ENCODE measurements around the gene AK1.
A peak's percentile ranks its signal among the peaks of the same experiment; 100 is the strongest.

The AK1 gene

DNA sequence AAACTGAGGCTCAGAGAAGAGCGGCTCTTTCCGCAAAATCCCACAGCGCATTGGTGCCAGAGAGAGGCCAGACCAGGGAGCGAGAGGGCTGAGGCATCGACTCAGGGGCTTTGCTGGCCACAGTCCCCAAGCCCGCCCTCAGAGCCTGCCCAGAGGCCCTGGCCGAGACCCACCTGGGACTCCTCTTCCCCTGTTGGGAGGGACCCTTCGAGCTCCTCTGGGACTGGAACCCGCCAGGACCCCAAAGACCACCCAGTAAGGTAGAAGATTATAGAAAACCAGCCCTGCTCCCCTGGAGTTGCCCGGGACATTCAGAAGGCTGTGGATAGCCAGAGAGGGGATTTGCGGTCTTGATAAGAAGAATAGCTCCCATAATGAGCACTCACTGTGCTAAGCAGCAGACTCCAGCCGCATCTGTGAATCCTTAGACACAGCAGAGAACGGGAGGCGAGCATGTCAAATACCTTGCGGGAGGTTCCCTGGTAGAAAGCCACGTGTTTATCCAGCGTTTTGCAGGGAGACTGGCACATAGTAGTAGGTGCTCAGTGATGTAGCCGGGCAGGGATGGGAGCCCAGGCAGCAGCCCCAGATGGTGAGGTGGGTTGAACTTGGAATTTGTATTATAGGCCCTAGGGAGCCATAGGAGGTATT, 651 bp upstream of the AK1 start:
- H2BK5ac ChIP-seq (ENCODE audit: low read length) = no peak overlapping the region
- H3K36me3 ChIP-seq (ENCODE audit: control insufficient read depth, insufficient read depth, low read length) = no peaks in the 10 kb centered on the region
- H3K4me3 ChIP-seq (ENCODE audit: low read length) = peak overlapping the region; percentile 62
- H3K4me1 ChIP-seq (ENCODE audit: control insufficient read depth, low read depth, low read length) = no peaks in the 10 kb centered on the region
- H3K4me2 ChIP-seq (ENCODE audit: low read length) = peak overlapping the region; percentile 93
- H3K4ac ChIP-seq (ENCODE audit: low read depth, low read length) = no peak overlapping the region
- peak overlapping the region; percentile 92 for H3K9ac ChIP-seq (ENCODE audit: low read length)
- peak overlapping the region; percentile 58 for H4K8ac ChIP-seq (ENCODE audit: low read depth, low read length)
- H3K56ac ChIP-seq (ENCODE audit: low read length) = peak overlapping the region; percentile 95
- H3K18ac ChIP-seq (ENCODE audit: low read length) = peak overlapping the region; percentile 19
- H3K27me3 ChIP-seq (ENCODE audit: insufficient read depth, low read length, poor library complexity) = no peaks in the 10 kb centered on the region
- H2AK5ac ChIP-seq (ENCODE audit: low read length) = no peak overlapping the region
- H2BK120ac ChIP-seq (ENCODE audit: low read depth, low read length) = no peak overlapping the region
- peak; percentile 56 for DNase-seq
- H3K23ac ChIP-seq (ENCODE audit: low read length) = peak overlapping the region; percentile 99
- no peaks in the 10 kb centered on the region for H3K79me2 ChIP-seq (ENCODE audit: control insufficient read depth, insufficient read depth, low read length)
- peak overlapping the region; percentile 56 for H4K5ac ChIP-seq (ENCODE audit: low read length)
- no peak overlapping the region for H3K27ac ChIP-seq (ENCODE audit: low read depth, low read length)
- H2BK15ac ChIP-seq (replicated peaks; ENCODE audit: low read depth) = no peak overlapping the region
- no CpG with 5 or more reads among the region's 18 CpGs for WGBS (ENCODE audit: extremely low coverage, insufficient coverage, low lambda C conversion rate)
- H3K79me1 ChIP-seq (ENCODE audit: low read length) = no peaks in the 10 kb centered on the region

DNA sequence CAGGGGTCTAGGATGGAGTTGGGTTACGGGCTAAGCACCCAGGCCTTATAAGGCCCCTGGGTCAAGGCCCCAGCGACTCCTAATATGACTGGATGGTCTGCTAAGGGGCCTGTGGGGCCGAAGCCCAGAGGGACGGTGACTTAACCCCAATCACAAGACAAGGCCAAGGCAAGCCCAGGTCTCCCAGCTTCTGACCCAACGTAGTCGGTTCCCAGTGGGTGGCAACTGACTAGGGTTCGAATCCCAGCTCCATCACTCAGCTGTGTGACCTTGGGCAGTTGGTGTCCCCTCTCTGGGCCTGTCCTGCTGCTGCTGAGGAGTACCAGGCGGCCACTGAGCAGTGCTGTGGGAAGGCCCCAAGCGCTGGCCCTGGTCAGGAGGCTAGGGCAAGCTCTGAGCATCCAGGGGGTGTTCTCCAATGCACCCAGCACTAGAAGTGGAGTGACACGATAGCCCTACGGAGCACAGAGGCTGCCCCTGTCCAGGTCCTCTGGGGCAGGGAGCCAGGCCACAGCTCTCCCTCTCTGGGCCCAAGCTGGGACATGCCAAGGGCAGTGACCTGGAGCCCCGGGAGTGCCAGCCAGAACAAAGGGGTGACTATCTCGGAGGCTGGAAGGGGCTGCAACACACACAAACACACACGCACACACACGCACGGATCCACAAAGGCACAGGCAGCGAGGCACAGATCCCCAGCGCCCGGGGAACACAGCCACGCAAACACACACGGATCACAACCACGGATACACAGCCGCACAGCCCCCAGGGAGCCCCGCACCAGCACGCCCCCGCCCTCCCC, 512 bp downstream of the AK1 start:
- no peaks in the 10 kb centered on the region for H3K79me1 ChIP-seq (ENCODE audit: low read length)
- H3K4me3 ChIP-seq (ENCODE audit: low read length) = peak overlapping the region; percentile 26
- no peaks in the 10 kb centered on the region for H3K36me3 ChIP-seq (ENCODE audit: control insufficient read depth, insufficient read depth, low read length)
- peak overlapping the region; percentile 87 for H3K9ac ChIP-seq (ENCODE audit: low read length)
- H3K27ac ChIP-seq (ENCODE audit: low read depth, low read length) = no peak overlapping the region
- no peak for DNase-seq
- peak overlapping the region; percentile 98 for H3K23ac ChIP-seq (ENCODE audit: low read length)
- H2AK5ac ChIP-seq (ENCODE audit: low read length) = peak overlapping the region; percentile 38
- peak overlapping the region; percentile 78 for H3K4me2 ChIP-seq (ENCODE audit: low read length)
- H3K27me3 ChIP-seq (ENCODE audit: insufficient read depth, low read length, poor library complexity) = no peaks in the 10 kb centered on the region
- peak overlapping the region; percentile 54 for H3K18ac ChIP-seq (ENCODE audit: low read length)
- H2BK120ac ChIP-seq (ENCODE audit: low read depth, low read length) = no peak overlapping the region
- H3K79me2 ChIP-seq (ENCODE audit: control insufficient read depth, insufficient read depth, low read length) = no peaks in the 10 kb centered on the region
- no peaks in the 10 kb centered on the region for H3K4me1 ChIP-seq (ENCODE audit: control insufficient read depth, low read depth, low read length)
- H4K5ac ChIP-seq (ENCODE audit: low read length) = no peak overlapping the region
- H2BK5ac ChIP-seq (ENCODE audit: low read length) = no peak overlapping the region
- no peak overlapping the region for H2BK15ac ChIP-seq (replicated peaks; ENCODE audit: low read depth)
- no CpG with 5 or more reads among the region's 26 CpGs for WGBS (ENCODE audit: extremely low coverage, insufficient coverage, low lambda C conversion rate)
- no peak overlapping the region for H3K4ac ChIP-seq (ENCODE audit: low read depth, low read length)
- H4K8ac ChIP-seq (ENCODE audit: low read depth, low read length) = peak overlapping the region; percentile 0
- peak overlapping the region; percentile 95 for H3K56ac ChIP-seq (ENCODE audit: low read length)

DNA sequence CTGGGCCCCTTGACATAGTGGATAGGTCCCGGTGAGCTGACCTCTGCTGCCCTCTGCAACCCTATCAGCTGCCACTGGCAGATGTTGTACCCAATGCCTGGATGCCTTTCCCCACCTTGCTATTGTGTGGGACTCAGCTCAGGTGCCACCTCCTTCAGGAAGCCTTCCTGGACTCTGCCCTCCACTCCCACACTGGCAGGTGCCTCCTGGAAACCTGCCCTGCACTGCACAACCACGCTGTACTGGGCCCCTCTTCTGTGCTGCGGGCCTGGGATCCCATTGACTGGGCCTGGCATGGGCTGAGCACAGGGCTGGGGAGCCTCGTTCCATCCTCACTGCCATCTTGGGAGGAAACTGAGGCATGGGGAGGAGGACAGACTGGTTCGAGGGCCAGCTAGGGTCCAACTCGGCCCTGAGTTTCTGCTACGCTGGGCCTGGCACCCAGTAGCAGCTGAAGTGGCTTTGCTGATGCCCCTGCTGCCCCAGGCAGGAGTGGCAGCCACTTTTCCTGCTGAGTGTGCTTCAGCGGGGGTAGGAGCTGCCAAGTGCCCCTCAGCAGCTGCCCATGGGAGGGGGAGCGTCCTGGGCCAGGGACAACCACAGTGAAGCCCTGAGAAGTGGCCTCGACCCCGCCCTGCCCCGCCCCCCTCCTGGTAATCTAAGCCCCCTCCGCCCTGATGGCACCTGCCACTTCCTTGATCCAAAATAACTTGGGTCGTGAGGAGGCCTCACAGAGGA, 1.3 kb downstream of the AK1 start:
- H2BK15ac ChIP-seq (replicated peaks; ENCODE audit: low read depth) = no peak overlapping the region

DNA sequence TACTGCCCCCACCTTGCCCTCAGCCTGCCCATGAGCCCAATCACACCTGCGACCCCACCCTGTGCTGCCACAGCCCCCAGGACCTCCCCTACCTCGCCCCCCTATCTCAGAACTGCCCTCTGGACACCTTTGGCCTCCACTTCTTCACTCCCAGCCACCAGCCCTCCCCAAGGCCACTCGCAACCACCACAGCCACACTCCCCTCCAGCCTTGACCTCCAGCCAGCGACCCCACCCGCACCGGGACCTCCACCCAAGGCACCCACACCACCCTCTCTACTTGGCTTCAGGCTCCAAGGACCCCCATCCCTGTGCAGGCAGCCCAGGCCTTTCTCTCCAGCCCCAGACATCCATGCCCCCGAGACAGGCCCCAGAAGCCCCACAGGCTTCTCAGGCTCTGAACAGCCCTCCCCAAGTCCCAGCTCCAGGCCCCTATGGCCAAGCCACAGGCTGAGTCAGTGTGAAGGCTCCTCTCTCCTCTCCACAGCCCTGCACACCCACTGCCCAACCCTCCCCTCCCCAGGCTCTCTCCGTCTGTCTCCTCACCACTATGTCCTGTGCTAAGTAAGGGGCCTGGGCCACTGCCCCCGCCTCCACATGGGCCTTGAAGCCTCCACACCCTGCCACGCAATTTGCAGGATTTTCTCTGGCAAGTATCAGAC, 2.0 kb downstream of the AK1 start:
- Histone ChIP-seq H3K18ac (ENCODE audit: low read length) (no peak overlapping the region), H2BK120ac (ENCODE audit: low read depth, low read length) (no peak overlapping the region), H4K5ac (ENCODE audit: low read length) (no peak overlapping the region), H3K4me2 (ENCODE audit: low read length) (no peak overlapping the region), H3K4ac (ENCODE audit: low read depth, low read length) (no peak overlapping the region), H3K79me2 (ENCODE audit: control insufficient read depth, insufficient read depth, low read length) (no peaks in the 10 kb centered on the region), H2BK5ac (ENCODE audit: low read length) (no peak overlapping the region), H3K79me1 (ENCODE audit: low read length) (no peaks in the 10 kb centered on the region), H3K9ac (ENCODE audit: low read length) (no peak overlapping the region), H3K36me3 (ENCODE audit: control insufficient read depth, insufficient read depth, low read length) (peaks cover 2% of the 10 kb centered on the region), H3K4me1 (ENCODE audit: control insufficient read depth, low read depth, low read length) (no peaks in the 10 kb centered on the region), H3K4me3 (ENCODE audit: low read length) (no peak overlapping the region), H3K27ac (ENCODE audit: low read depth, low read length) (no peak overlapping the region), H2AK5ac (ENCODE audit: low read length) (no peak overlapping the region), H3K23ac (ENCODE audit: low read length) (no peak overlapping the region), H2BK15ac (replicated peaks; ENCODE audit: low read depth) (no peak overlapping the region), H3K56ac (ENCODE audit: low read length) (peak overlapping the region; percentile 15), H4K8ac (ENCODE audit: low read depth, low read length) (no peak overlapping the region), H3K27me3 (ENCODE audit: insufficient read depth, low read length, poor library complexity) (no peaks in the 10 kb centered on the region)
- no CpG with 5 or more reads among the region's 10 CpGs for WGBS (ENCODE audit: extremely low coverage, insufficient coverage, low lambda C conversion rate)
- DNase-seq = no peak

More for the DNA sequence above, 1.3 kb downstream of the AK1 start:
- no peak overlapping the region for H2AK5ac ChIP-seq (ENCODE audit: low read length)
- no peak overlapping the region for H2BK120ac ChIP-seq (ENCODE audit: low read depth, low read length)
- H2BK5ac ChIP-seq (ENCODE audit: low read length) = no peak overlapping the region
- H3K56ac ChIP-seq (ENCODE audit: low read length) = no peak overlapping the region
- H3K4me2 ChIP-seq (ENCODE audit: low read length) = no peak overlapping the region
- H3K36me3 ChIP-seq (ENCODE audit: control insufficient read depth, insufficient read depth, low read length) = no peaks in the 10 kb centered on the region
- H3K27me3 ChIP-seq (ENCODE audit: insufficient read depth, low read length, poor library complexity) = no peaks in the 10 kb centered on the region
- H4K5ac ChIP-seq (ENCODE audit: low read length) = no peak overlapping the region
- WGBS (ENCODE audit: extremely low coverage, insufficient coverage, low lambda C conversion rate) = no CpG with 5 or more reads among the region's 14 CpGs
- no peaks in the 10 kb centered on the region for H3K4me1 ChIP-seq (ENCODE audit: control insufficient read depth, low read depth, low read length)
- no peaks in the 10 kb centered on the region for H3K79me2 ChIP-seq (ENCODE audit: control insufficient read depth, insufficient read depth, low read length)
- no peak overlapping the region for H3K27ac ChIP-seq (ENCODE audit: low read depth, low read length)
- no peak overlapping the region for H3K9ac ChIP-seq (ENCODE audit: low read length)
- no peaks in the 10 kb centered on the region for H3K79me1 ChIP-seq (ENCODE audit: low read length)
- H3K4me3 ChIP-seq (ENCODE audit: low read length) = no peak overlapping the region
- DNase-seq = no peak
- no peak overlapping the region for H3K23ac ChIP-seq (ENCODE audit: low read length)
- H3K4ac ChIP-seq (ENCODE audit: low read depth, low read length) = no peak overlapping the region
- H3K18ac ChIP-seq (ENCODE audit: low read length) = no peak overlapping the region
- H4K8ac ChIP-seq (ENCODE audit: low read depth, low read length) = no peak overlapping the region

DNA sequence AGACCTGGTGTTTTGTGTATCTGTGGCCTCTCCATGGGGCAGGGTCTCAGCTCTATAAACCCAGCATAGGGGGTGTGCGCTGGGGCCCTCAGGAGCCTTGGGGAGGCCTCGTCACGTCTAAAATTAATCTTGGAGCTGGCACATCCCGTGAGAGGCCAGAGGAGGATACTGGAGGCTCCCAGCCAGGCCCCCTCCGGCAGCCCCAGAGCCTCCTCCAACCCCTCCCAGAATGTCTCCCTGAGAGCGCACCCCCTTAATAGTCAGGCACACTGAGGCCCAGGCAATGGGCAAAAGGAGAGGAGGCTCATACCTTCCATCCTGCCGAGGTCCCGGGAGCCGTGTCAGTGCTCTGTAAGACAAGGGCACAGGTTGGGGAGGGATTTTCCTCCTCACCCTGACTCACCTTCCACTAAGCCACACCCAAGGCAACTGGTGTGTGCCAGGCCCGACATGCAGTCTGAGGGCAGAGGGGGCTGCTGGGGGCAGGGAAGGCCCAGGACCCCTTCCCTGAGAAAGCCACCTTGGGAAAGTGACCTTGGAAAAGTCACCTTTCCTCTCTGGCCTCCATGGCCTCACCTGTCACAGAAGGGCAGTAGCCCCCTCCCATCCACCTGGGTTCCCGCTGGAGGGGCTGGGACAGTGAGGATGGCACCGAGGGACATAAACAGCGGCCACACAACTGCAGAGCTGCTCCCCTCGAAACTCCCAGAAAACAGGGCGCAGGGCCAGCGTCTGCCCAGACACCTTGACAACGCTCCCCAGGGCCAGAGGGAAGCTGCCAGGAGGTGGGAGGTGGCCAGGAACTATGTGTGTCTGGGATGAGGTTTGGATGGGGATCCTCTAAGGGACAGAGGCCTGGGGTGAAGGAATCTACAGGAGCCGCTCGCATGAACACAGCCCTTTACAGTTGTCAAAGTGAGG, 2.9 kb downstream of the AK1 start:
- Histone ChIP-seq H3K4me3 (ENCODE audit: low read length) (no peak overlapping the region), H3K79me2 (ENCODE audit: control insufficient read depth, insufficient read depth, low read length) (no peaks in the 10 kb centered on the region), H3K27me3 (ENCODE audit: insufficient read depth, low read length, poor library complexity) (no peaks in the 10 kb centered on the region), H4K5ac (ENCODE audit: low read length) (no peak overlapping the region), H3K23ac (ENCODE audit: low read length) (no peak overlapping the region), H3K18ac (ENCODE audit: low read length) (no peak overlapping the region), H3K27ac (ENCODE audit: low read depth, low read length) (no peak overlapping the region), H2AK5ac (ENCODE audit: low read length) (no peak overlapping the region), H2BK120ac (ENCODE audit: low read depth, low read length) (no peak overlapping the region), H3K36me3 (ENCODE audit: control insufficient read depth, insufficient read depth, low read length) (peaks cover 2% of the 10 kb centered on the region), H3K4me2 (ENCODE audit: low read length) (no peak overlapping the region), H4K8ac (ENCODE audit: low read depth, low read length) (no peak overlapping the region), H3K56ac (ENCODE audit: low read length) (no peak overlapping the region), H3K4ac (ENCODE audit: low read depth, low read length) (no peak overlapping the region), H2BK15ac (replicated peaks; ENCODE audit: low read depth) (no peak overlapping the region), H3K9ac (ENCODE audit: low read length) (no peak overlapping the region), H3K79me1 (ENCODE audit: low read length) (no peaks in the 10 kb centered on the region), H2BK5ac (ENCODE audit: low read length) (no peak overlapping the region), H3K4me1 (ENCODE audit: control insufficient read depth, low read depth, low read length) (no peaks in the 10 kb centered on the region)
- no CpG with 5 or more reads among the region's 19 CpGs for WGBS (ENCODE audit: extremely low coverage, insufficient coverage, low lambda C conversion rate)
- no peak for DNase-seq
